OCI-LY7 (cell line): Measurements from ENCODE around the gene VASP. TPM values are rescaled to one million over a fixed set of nuclear protein-coding genes. Genes with fewer than 3 reads are reported as not detected.

ENCODE experiments used
- BruUV-seq: library from RNA; stranded (reverse); fragments of 400-500 nt; replicated peaks from 2 replicates; lab custom pipeline; 2021; lab: Mats Ljungman, UMichigan
- CTCF ChIA-PET: fragments of 300-600 bp; sonication (Branson Sonifier 250); formaldehyde crosslinking; loops from one replicate; lab custom pipeline; 2022; ENCODE audit warnings: antibody characterized with exemption; ENCODE audit not compliant: unreplicated experiment; lab: Charles Lee
- POLR2A ChIA-PET: fragments of 300-600 bp; sonication (Branson Sonifier 250); formaldehyde crosslinking; loops from one replicate; lab custom pipeline; 2022; ENCODE audit warnings: antibody characterized with exemption; lab: Charles Lee
- DNase-seq: peaks from one replicate; pipeline ENCODE4 v3.0.0-alpha.2; 2015; ENCODE audit warnings: low spot score
- H2AFZ ChIP-seq: fragments of 200-600 bp; sonication (generic), shearing (Covaris generic); 2 replicates; pipeline ENCODE4 v1.6.1; 2014; ENCODE audit warnings: mild to moderate bottlenecking, antibody characterized with exemption, low read length, moderate library complexity
- H3K27ac ChIP-seq: fragments of 200-600 bp; sonication (generic); 2 replicates; pipeline ENCODE4 v1.5.1; 2014; ENCODE audit warnings: mixed run types, low read depth, mild to moderate bottlenecking, moderate library complexity, low read length, inconsistent platforms; ENCODE audit not compliant: poor library complexity, severe bottlenecking
- H3K36me3 ChIP-seq: fragments of 200-600 bp; sonication (generic); 2 replicates; pipeline ENCODE4 v1.6.1; 2014; ENCODE audit warnings: mild to moderate bottlenecking, antibody characterized with exemption, low read length, moderate library complexity, mixed read lengths; ENCODE audit not compliant: insufficient read depth
- H3K4me1 ChIP-seq: fragments of 200-600 bp; sonication (generic); 2 replicates; pipeline ENCODE4 v1.5.1; 2014; ENCODE audit warnings: mild to moderate bottlenecking, low read length; ENCODE audit not compliant: insufficient read depth, poor library complexity, severe bottlenecking
- H3K4me2 ChIP-seq: fragments of 200-600 bp; sonication (generic); 2 replicates; pipeline ENCODE4 v1.6.1; 2014; ENCODE audit warnings: mild to moderate bottlenecking, low read length
- H3K4me3 ChIP-seq: fragments of 200-600 bp; sonication (generic); 2 replicates; pipeline ENCODE4 v1.5.1; 2014; ENCODE audit warnings: mild to moderate bottlenecking, low read depth, low read length; ENCODE audit not compliant: poor library complexity, severe bottlenecking
- H3K79me2 ChIP-seq: fragments of 200-600 bp; sonication (generic); 2 replicates; pipeline ENCODE4 v1.6.1; 2016; ENCODE audit warnings: low read depth, mild to moderate bottlenecking, low read length, moderate library complexity, mixed read lengths; ENCODE audit not compliant: insufficient read depth
- H3K9me2 ChIP-seq: fragments of 200-600 bp; sonication (generic); 2 replicates; pipeline ENCODE4 v1.6.1; 2016; ENCODE audit warnings: mild to moderate bottlenecking, low read length, mixed read lengths; ENCODE audit not compliant: insufficient read depth
- H3K9me3 ChIP-seq: fragments of 200-600 bp; sonication (generic); 2 replicates; pipeline ENCODE4 v1.6.1; 2014; ENCODE audit warnings: mild to moderate bottlenecking, mixed run types, low read length, mixed read lengths
- H4K20me1 ChIP-seq: fragments of 200-600 bp; sonication (generic); 2 replicates; pipeline ENCODE4 v1.6.1; 2014; ENCODE audit warnings: mild to moderate bottlenecking, antibody characterized with exemption, low read length, moderate library complexity, mixed read lengths; ENCODE audit not compliant: insufficient read depth
- EZH2phosphoT487 ChIP-seq: fragments of 200-600 bp; sonication (generic); IDR thresholded peaks from 2 replicates; pipeline ENCODE4 v1.6.1; 2018; ENCODE audit warnings: low read depth, borderline replicate concordance, mild to moderate bottlenecking, mixed run types, antibody characterized with exemption, low read length, moderate library complexity, mixed read lengths
- intact Hi-C: fragments of 100-400 bp; cut with micrococcal nuclease; formaldehyde crosslinking; loops from one replicate; pipeline ENCODE4 v1.10.0; 2022; ENCODE audit not compliant: unreplicated experiment
- total RNA-seq, 2 experiments: library from RNA; depleted of rRNA in 1 of 2; stranded (reverse); fragments of >200 nt in 1 of 2; shearing (Covaris generic) in 1 of 2; gene quantifications; 2 replicates each; pipeline ENCODE4 v1.2.3, GENCODE V29; 2014 to 2022
- TF ChIP-seq, protein P1 (sequence below): fragments of 200-600 bp; sonication (generic); conservative IDR thresholded peaks from 2 replicates; pipeline ENCODE4 v1.5.1; 2014; ENCODE audit warnings: mild to moderate bottlenecking, antibody characterized with exemption, low read length, moderate library complexity, mixed read lengths

Gene VASP
- total RNA-seq, 2 experiments from 2014 or later: 39.6 to 62.8 TPM

GRCh38 chr19:45515081-45515624 lies 7.9 kb downstream of the VASP start:
- Histone ChIP-seq H2AFZ (no peak overlapping the region), H3K27ac (no peak overlapping the region), H3K36me3 (peaks cover 10% of the 10 kb centered on the region), H3K79me2 (peaks cover 1% of the 10 kb centered on the region; the same call in 1 of the 2 replicates), H3K4me2 (peak overlapping the region; percentile 70), H3K9me2 (no peaks in the 10 kb centered on the region), H4K20me1 (peaks cover 15% of the 10 kb centered on the region), H3K9me3 (no peaks in the 10 kb centered on the region), H3K4me3 (no peak overlapping the region), H3K4me1 (peaks cover 22% of the 10 kb centered on the region)
- ChIA-PET CTCF (no interaction called here), POLR2A (no interaction called here)
- TF ChIP-seq, protein P1, sequence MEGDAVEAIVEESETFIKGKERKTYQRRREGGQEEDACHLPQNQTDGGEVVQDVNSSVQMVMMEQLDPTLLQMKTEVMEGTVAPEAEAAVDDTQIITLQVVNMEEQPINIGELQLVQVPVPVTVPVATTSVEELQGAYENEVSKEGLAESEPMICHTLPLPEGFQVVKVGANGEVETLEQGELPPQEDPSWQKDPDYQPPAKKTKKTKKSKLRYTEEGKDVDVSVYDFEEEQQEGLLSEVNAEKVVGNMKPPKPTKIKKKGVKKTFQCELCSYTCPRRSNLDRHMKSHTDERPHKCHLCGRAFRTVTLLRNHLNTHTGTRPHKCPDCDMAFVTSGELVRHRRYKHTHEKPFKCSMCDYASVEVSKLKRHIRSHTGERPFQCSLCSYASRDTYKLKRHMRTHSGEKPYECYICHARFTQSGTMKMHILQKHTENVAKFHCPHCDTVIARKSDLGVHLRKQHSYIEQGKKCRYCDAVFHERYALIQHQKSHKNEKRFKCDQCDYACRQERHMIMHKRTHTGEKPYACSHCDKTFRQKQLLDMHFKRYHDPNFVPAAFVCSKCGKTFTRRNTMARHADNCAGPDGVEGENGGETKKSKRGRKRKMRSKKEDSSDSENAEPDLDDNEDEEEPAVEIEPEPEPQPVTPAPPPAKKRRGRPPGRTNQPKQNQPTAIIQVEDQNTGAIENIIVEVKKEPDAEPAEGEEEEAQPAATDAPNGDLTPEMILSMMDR: no peak
- TF ChIP-seq EZH2phosphoT487: no peak
- intact Hi-C loops: no loop called here
- DNase-seq: peak; percentile 61
- BruUV-seq: no TSS peak

DNA sequence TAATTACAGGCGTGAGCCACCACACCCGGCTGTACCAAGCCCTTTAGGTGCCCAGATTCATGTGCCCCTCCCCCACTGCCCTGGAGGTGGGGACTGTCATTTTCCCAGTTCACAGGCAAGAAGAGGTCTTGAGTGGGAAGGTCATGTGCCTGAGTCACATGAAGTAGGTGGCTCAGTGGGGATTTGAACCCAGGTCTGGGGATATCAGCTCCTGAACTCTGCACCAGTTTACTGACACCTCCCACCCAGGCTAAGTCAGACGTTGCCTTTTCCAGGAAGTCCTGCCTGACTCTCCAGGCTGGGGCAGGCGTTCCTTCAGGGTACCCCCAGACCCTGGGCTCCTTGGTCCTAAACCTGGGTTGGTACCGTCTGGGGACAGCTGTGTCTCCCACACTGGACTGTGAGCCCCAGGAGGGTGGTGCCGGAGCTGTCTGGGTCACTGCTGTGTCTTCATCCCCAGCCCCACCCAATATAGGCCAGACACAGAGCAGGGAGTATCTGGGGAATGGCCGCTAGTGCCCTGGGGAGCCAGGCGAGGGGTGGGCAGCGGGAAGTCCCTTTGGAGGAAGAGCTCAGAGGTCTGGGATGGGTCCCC lies 8.6 kb downstream of the VASP start:
- Histone ChIP-seq H3K4me3 (no peak overlapping the region), H3K4me1 (peaks cover 22% of the 10 kb centered on the region), H3K79me2 (no peaks in the 10 kb centered on the region; the same call in 1 of the 2 replicates), H3K9me2 (no peaks in the 10 kb centered on the region), H3K36me3 (peaks cover 10% of the 10 kb centered on the region), H3K4me2 (no peak overlapping the region), H4K20me1 (peaks cover 15% of the 10 kb centered on the region), H3K9me3 (no peaks in the 10 kb centered on the region), H2AFZ (no peak overlapping the region), H3K27ac (no peak overlapping the region)
- TF ChIP-seq, protein P1: no peak
- intact Hi-C loops: no loop called here
- ChIA-PET CTCF (no interaction called here), POLR2A (no interaction called here)
- DNase-seq: no peak
- no TSS peak for BruUV-seq

DNA sequence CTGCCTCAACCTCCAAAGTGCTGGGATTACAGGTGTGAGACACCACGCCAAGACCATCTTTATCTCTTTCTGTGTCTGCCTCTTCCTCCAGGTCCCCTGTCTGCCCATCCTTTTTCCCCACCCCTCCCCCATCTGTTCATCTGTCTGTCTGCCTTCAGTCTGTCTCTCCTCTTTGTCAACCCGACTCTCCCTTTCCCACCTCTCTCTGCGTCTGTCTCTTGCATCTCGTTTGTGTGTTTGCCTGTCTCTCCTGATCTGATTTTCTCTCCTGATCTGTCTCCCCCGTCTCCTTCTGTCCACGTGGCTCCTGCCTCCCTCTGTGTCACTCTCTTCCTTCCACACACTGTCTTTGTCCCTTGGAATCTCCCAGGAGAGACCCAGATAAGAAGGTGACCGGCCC lies 10.0 kb downstream of the VASP start:
- Histone ChIP-seq H3K4me2 (no peak overlapping the region), H3K36me3 (peaks cover 15% of the 10 kb centered on the region), H3K79me2 (no peaks in the 10 kb centered on the region; the same call in 1 of the 2 replicates), H3K9me3 (no peaks in the 10 kb centered on the region), H3K27ac (no peak overlapping the region), H3K4me1 (peaks cover 22% of the 10 kb centered on the region), H4K20me1 (peaks cover 15% of the 10 kb centered on the region), H2AFZ (no peak overlapping the region), H3K4me3 (no peak overlapping the region), H3K9me2 (no peaks in the 10 kb centered on the region)
- ChIA-PET CTCF (no interaction called here), POLR2A (interaction anchor here (0.6 kb wide), 1 partner anchor 26 kb away, joined by 4 read pairs; no protein-coding TSS in a partner anchor)
- intact Hi-C loops: no loop called here
- no peak for TF ChIP-seq EZH2phosphoT487
- TF ChIP-seq, protein P1: no peak
- DNase-seq: no peak
- BruUV-seq: no TSS peak
